Hypothalamus (tissue), 51 donors: ENCODE data around the gene HEMGN.
"Not testable (repeated sequence)": the region's sequence is repeated elsewhere in the genome, so short reads cannot be mapped to it uniquely, and the experiment has no call there.

Experiments
- DNase-seq, 51 donors: peaks; one replicate each; lab custom pipeline; 2025; lab: John Stamatoyannopoulos, UW

The HEMGN gene

GRCh38 chr9:97969014-97969413 is 31.0 kb upstream of the HEMGN start:
- DNase-seq: no peak

GRCh38 chr9:97966493-97966892 is 28.5 kb upstream of the HEMGN start:
- no peak for DNase-seq

DNA sequence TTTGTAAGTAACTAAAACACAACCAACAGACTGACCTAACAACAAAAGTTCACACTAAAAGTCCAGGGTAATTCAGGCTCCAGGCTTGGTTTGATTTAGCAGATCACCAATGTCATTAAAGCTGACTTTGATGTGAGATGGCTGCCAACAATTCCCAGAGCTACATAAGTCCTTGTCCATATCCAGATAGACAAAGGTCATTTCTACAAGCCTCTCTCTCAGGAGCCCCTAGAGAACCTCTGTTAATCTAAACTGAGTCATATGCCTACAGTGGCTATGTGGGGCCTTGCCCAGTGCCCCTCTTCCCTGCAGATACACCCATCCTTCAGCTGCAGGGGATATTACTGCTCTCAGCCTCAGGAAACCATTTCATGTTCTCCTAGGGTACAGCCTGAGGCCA is 26.9 kb upstream of the HEMGN start:
- no peak for DNase-seq

DNA sequence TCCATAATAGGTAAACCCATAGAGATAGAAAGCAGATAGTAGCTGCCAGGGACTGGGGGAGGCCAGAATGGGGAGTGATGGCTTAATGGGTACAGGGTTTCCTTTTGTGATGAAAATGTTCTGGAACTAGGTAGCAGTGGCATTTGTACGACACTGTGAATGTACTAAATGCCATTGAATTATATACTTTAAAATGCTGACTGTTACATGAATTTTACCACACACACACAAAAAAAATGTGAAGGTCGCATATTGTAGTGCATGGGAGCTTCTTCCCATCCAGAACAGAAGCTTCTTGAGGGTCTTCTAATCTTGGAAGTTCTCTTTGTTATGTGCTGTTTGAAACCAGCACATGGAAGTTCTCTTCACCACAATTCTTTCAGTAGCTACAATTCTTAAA is 25.3 kb upstream of the HEMGN start:
- no peak for DNase-seq

- no peak for DNase-seq
Observed at GRCh38 chr9:97962575-97962974, 24.6 kb upstream of the HEMGN start.

DNA sequence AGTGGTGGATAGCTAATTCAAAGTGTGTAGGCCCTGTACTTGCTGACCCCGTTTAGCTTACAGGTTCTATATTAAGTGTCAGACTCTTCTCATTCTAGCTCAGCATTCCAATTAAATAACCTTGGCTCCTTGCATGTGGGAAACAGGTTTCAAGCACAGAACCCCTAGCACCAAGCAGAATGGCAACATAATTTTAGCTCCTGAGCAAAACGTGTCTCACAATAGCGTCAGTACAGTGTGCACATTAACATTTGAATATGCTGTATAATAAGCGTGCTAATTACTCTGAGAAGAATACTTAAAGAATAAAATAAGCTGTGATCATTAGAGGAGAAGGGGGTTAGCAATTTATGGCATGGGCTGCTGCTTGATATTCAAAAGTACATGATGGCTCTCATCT is 24.2 kb upstream of the HEMGN start:
- DNase-seq: peak in 1 of 51 donors; percentile 25

- DNase-seq: no peak
Observed at GRCh38 chr9:97961361-97961760, 23.4 kb upstream of the HEMGN start.

DNA sequence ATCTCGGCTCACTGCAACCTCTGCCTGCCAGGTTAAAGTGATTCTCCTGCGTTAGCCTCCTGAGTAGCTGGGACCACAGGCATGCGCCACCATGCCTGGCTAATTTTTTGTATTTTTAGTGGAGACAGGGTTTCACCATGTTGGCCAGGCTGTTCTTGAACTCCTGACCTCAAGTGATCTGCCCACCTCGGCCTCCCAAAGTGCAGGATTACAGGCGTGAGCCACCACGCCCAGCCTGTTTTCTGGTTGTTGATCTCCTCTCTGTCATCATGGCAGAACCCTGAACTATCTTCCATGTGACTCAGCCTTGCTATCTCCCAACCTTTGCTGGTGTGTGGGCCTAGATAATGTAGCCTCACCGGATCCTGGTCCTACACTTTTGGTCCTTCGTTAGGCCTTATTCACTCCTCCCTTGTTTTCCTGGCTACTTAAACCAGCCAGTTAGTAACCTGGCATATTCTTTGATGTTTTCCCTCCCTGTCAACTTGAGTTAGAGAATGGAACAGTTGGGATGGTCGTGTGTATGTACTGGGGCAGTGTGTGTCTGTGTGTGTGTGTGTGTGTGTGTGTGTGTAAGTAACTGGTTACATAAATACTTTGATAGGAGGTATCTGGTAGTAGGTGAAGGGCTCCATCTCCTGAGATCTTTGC is 22.8 kb upstream of the HEMGN start:
- DNase-seq: not testable (repeated sequence)

- DNase-seq: no peak
Observed at GRCh38 chr9:97959585-97959984, 21.6 kb upstream of the HEMGN start.

DNA sequence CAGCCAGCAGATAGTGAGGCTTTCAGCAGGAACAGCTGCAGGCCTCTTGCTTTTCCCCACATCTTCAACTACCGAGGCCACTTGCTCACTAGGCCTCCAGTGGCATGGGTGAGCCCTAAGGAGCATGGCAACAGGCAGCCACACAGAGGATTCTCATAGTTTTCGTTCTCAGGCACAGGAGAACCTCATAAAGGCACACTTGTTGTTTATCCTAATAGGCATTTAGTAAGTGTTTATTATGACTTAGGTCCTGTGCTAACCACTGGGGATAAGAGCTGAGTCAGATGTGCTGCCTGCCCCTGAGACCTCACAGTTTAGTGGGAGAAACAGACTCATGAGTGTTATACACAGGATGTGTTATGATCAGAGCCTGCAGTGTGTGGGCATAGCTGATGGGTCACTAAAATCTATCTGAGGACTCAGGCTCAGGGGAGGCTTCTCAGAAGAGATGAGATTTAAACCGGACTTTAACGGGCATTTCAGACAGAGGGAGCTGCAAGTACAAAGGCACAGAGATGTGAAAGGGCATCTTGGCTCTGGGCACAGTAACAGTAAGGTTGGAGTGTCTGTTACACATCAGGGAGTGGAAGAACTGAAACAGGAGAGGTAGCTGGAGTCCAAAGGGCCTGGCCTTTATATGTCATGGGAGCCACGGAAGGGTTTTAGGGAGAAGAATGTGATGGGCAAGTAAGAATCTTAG is 21.0 kb upstream of the HEMGN start:
- peak in 2 of 51 donors; percentile 23 to 28 for DNase-seq

DNA sequence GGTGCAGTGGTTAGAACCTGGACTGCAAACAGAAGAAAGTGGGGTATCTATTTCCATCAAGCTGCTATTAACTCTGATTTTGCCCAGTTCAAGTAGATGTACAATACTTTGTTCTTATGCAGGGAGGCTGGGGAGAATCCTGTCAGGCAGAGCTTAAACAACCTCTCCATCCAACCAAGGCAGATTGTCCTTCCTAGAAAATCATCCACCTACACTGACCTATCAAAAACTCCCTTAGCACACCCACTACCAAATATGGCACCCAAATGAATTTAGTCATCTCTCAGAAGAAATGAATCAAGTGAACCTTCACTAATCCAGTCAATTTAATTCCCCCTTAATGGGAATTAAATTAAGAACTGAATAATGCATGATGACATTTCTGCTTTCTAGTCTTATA is 18.4 kb upstream of the HEMGN start:
- DNase-seq: no peak

DNA sequence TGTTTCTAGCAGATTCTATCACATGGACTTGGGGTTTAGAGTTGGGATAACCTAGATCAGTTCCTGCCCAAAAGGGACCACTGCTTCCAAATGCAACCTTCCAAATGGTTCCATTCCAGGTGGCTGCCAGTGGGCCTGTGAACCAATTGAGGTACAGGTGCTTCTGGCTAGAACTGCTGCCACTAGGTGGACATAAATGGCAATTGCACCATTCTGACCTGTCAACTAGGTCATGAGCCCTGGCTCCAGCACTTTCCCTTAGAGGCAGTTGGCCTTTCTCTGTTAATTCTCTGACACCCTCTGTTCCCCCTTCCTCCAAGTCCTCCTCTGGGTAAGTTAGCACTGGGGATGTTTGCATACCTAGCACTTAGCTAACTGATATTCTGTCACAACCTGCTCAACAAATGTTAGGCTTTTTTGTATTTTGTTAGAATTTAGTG is 16.6 kb upstream of the HEMGN start:
- peak in 1 of 51 donors; percentile 8 for DNase-seq

DNA sequence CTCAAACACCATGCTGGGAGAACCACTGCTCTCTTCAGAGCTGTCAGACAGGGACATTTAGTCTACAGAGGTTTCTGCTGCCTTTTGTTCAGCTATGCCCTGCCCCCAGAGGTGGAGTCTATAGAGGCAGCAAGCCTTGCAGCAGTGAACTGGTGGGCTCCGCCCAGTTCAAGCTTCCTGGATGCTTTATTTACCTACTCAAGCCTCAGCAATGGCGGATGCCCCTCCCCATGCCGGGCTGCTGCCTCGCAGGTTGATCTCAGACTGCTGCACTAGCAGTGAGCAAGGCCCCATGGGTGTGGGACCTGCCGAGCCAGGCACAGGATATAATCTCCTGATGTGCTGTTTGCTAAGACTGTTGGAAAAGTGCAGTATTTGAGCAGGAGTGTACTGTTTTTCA is 12.9 kb upstream of the HEMGN start:
- DNase-seq: not testable (repeated sequence)

GRCh38 chr9:97947094-97947493 is 9.1 kb upstream of the HEMGN start:
- not testable (repeated sequence) for DNase-seq

GRCh38 chr9:97945470-97945869 is 7.5 kb upstream of the HEMGN start:
- not testable (repeated sequence) for DNase-seq

- DNase-seq: no peak
Observed at GRCh38 chr9:97944612-97945011, 6.6 kb upstream of the HEMGN start.

- no peak for DNase-seq
Observed at GRCh38 chr9:97943308-97943855, 5.4 kb upstream of the HEMGN start.

DNA sequence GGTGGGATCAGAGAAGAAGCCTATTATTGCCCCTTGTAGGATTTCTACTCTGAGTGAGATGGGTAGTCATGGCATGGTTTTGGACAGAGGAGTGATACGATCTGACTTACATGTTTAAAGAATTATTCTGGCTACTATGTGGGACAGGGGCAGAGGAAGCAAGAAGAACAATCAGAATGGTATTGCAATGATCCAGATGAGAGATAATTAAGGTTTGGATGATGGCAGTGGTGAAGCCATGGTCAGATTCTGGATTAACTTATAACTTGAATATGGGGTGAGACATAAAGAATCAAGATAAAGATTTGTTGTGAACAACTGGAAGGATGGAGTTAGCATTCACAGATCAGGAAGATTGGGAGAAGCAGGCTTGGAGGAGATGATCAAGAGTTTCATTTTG is 3.4 kb upstream of the HEMGN start:
- DNase-seq: no peak

DNA sequence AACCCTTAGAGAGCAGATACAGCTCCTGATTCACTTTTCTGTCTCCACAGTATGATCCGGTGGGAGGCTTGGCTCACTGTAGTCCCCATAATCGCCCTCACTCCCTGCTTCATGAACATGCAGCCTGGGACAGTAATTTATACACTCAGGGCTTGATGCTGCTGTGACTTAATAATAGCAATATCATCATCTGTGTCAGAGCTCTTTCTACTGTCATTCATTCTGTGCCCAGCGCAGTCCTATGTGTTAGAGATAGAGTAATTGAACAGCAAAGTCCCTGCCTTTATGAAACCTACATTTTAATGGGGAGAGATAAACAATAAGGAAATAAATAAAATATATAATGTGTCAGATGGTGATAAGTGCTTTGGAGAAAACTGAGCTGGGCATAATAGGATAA is 2.8 kb upstream of the HEMGN start:
- DNase-seq: no peak

DNA sequence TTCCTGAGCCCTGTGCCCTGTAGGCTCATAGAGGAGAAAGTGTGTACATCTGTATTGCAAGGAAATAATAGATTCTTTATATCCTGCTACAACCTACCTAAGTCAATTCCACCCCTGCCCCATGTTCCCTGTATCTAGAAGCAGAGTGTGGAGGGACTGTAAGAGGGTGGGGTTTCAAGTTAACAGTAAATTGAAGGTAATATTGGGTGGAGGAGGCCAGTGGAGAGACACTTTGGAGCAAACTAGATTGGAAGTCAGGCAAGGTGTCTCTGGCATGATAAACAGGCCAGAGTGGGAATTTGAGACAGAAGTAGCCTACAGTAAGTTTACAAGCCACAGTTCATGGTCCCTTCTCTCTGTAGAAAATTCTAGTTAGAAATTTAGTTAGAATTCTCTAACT is 2.3 kb upstream of the HEMGN start:
- no peak for DNase-seq

- DNase-seq: no peak
Observed at GRCh38 chr9:97936998-97937397, 974 bp downstream of the HEMGN start.

DNA sequence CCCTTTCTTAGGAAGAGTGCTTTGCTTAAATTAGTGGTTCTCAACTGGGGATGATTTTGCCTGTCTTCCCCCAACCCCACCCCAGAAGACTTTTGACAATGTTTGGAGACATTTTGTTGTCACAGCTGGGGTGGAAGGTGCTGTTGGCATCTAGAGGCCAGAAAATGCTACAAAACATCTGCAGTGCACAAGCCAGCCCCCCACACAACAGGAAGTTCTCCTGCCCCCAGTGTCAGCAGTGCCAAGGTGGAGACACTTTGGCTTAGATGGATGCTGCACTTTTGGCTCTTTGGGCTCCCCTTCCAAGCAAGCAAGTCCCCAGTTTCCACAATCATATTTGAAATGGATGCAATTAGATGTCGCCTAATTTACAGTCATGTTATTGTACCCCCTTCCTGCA is 2.7 kb downstream of the HEMGN start:
- no peak for DNase-seq
